DOHH2 (cell line): ENCODE measurements around the gene PHACTR1.

Source experiments
- H3F3A ChIP-seq: fragments of 200-600 bp; sonication (generic), shearing (Covaris generic); 2 replicates; pipeline ENCODE4 v1.6.0; 2016; ENCODE audit warnings: antibody characterized with exemption, mild to moderate bottlenecking; ENCODE audit not compliant: control insufficient read depth, insufficient read depth
- H3K27ac ChIP-seq: fragments of 200-600 bp; sonication (generic); 2 replicates; pipeline ENCODE4 v1.5.1; 2014; ENCODE audit warnings: low read depth, mild to moderate bottlenecking, low read length, moderate library complexity
- H3K27me3 ChIP-seq: fragments of 200-600 bp; sonication (generic); 2 replicates; pipeline ENCODE4 v1.6.1; 2014; ENCODE audit warnings: mild to moderate bottlenecking, low read length, mixed read lengths; ENCODE audit not compliant: control insufficient read depth
- H3K36me3 ChIP-seq: fragments of 200-600 bp; sonication (generic); 2 replicates; pipeline ENCODE4 v1.6.1; 2014; ENCODE audit warnings: mild to moderate bottlenecking, low read length, moderate library complexity, mixed read lengths; ENCODE audit not compliant: control insufficient read depth
- H3K4me1 ChIP-seq: fragments of 200-600 bp; sonication (generic); 2 replicates; pipeline ENCODE4 v1.6.1; 2014; ENCODE audit warnings: mild to moderate bottlenecking, low read length, mixed read lengths; ENCODE audit not compliant: control insufficient read depth
- H3K4me2 ChIP-seq: fragments of 200-600 bp; sonication (generic); 2 replicates; pipeline ENCODE4 v1.6.0; 2014; ENCODE audit warnings: mild to moderate bottlenecking, low read length, moderate library complexity
- H3K4me3 ChIP-seq: fragments of 200-600 bp; sonication (generic); 2 replicates; pipeline ENCODE4 v1.5.1; 2014; ENCODE audit warnings: mild to moderate bottlenecking, low read length, mixed read lengths
- H3K79me2 ChIP-seq: fragments of 200-600 bp; sonication (generic); 2 replicates; pipeline ENCODE4 v1.6.1; 2014; ENCODE audit warnings: mild to moderate bottlenecking, low read length, mixed read lengths; ENCODE audit not compliant: control insufficient read depth
- H3K9me2 ChIP-seq: fragments of 200-600 bp; sonication (generic); replicated peaks from 2 replicates; pipeline ENCODE4 v1.6.1; 2014; ENCODE audit warnings: mild to moderate bottlenecking, low read length, mixed read lengths; ENCODE audit not compliant: control insufficient read depth
- H3K9me3 ChIP-seq: fragments of 200-600 bp; sonication (generic); 2 replicates; pipeline ENCODE4 v1.6.1; 2014; ENCODE audit warnings: antibody characterized with exemption, low read length, mixed read lengths; ENCODE audit not compliant: control insufficient read depth, insufficient read depth
- H4K20me1 ChIP-seq: fragments of 200-600 bp; sonication (generic); 2 replicates; pipeline ENCODE4 v1.6.0; 2014; ENCODE audit warnings: low read depth, mild to moderate bottlenecking, antibody characterized with exemption, low read length, moderate library complexity; ENCODE audit not compliant: control insufficient read depth, insufficient read depth
- EZH2phosphoT487 ChIP-seq: fragments of 200-600 bp; sonication (generic); IDR thresholded peaks from 2 replicates; pipeline ENCODE4 v1.6.1; 2017; ENCODE audit warnings: borderline replicate concordance, mild to moderate bottlenecking, antibody characterized with exemption, low read length, moderate library complexity, mixed read lengths
- TF ChIP-seq, protein P1 (sequence below): fragments of 200-600 bp; sonication (generic); IDR thresholded peaks from one replicate; pipeline ENCODE4 v1.5.1; 2014; ENCODE audit warnings: antibody characterized with exemption, mild to moderate bottlenecking, low read depth, low read length; ENCODE audit not compliant: poor library complexity, severe bottlenecking

Gene PHACTR1

DNA sequence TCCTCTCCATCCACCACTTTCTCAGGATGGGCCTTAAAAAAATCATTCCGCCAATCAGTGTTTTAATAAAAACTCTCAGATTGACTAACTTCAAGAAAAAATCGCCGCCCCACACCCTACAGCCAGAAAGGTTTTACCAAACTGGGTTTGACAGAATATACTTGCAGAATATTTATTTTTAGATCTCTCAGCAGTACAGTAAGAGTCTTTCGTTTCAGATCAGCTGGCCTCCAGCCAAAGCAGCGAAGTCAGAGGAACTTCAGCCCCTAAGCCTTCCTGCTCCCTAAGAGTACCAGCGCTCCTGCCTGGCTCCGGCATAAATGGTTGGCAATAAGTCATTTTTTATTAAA, 587.1 kb downstream of the PHACTR1 start:
- Histone ChIP-seq H3K4me2 (peak overlapping the region; percentile 60; the same call in 1 of the 2 replicates), H3K4me3 (no peak overlapping the region), H3K9me2 (no peaks in the 10 kb centered on the region), H3K27me3 (no peaks in the 10 kb centered on the region), H4K20me1 (no peaks in the 10 kb centered on the region; the same call in 1 of the 2 replicates), H3K27ac (no peak overlapping the region), H3K4me1 (peaks cover 26% of the 10 kb centered on the region), H3K9me3 (no peaks in the 10 kb centered on the region), H3K79me2 (no peaks in the 10 kb centered on the region), H3K36me3 (peaks cover 31% of the 10 kb centered on the region), H3F3A (no peaks in the 10 kb centered on the region)
- TF ChIP-seq, protein P1, sequence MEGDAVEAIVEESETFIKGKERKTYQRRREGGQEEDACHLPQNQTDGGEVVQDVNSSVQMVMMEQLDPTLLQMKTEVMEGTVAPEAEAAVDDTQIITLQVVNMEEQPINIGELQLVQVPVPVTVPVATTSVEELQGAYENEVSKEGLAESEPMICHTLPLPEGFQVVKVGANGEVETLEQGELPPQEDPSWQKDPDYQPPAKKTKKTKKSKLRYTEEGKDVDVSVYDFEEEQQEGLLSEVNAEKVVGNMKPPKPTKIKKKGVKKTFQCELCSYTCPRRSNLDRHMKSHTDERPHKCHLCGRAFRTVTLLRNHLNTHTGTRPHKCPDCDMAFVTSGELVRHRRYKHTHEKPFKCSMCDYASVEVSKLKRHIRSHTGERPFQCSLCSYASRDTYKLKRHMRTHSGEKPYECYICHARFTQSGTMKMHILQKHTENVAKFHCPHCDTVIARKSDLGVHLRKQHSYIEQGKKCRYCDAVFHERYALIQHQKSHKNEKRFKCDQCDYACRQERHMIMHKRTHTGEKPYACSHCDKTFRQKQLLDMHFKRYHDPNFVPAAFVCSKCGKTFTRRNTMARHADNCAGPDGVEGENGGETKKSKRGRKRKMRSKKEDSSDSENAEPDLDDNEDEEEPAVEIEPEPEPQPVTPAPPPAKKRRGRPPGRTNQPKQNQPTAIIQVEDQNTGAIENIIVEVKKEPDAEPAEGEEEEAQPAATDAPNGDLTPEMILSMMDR: no peak
- no peak for TF ChIP-seq EZH2phosphoT487

DNA sequence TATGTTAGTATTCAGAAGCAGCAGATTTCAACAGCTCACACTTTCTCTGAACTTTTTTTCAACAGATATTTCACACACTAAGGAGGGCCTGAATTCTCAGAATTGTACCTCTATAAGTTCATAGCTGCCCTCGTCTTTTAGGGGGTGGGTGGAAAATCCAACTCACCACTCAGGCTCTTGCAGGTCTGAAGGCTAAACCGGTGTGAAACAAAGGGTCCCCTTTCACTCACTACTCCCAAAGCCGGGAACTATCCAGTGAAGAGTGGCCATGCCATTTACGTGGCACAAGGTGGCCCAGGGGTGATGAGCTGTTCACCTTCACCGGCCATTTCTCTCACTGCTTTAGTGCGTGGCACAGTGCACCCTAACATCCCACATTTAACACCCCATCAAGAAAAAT, 587.5 kb downstream of the PHACTR1 start:
- peaks cover 31% of the 10 kb centered on the region for H3K36me3 ChIP-seq
- peak overlapping the region; percentile 60 for H3K4me2 ChIP-seq
- H3K79me2 ChIP-seq: no peaks in the 10 kb centered on the region
- H4K20me1 ChIP-seq: no peaks in the 10 kb centered on the region; the same call in 1 of the 2 replicates
- no peak for TF ChIP-seq EZH2phosphoT487
- TF ChIP-seq, protein P1: no peak
- peaks cover 26% of the 10 kb centered on the region for H3K4me1 ChIP-seq
- no peak overlapping the region for H3K27ac ChIP-seq
- no peaks in the 10 kb centered on the region for H3K9me3 ChIP-seq
- H3K9me2 ChIP-seq: no peaks in the 10 kb centered on the region
- no peaks in the 10 kb centered on the region for H3F3A ChIP-seq
- H3K27me3 ChIP-seq: no peaks in the 10 kb centered on the region
- H3K4me3 ChIP-seq: peak overlapping the region; percentile 12

DNA sequence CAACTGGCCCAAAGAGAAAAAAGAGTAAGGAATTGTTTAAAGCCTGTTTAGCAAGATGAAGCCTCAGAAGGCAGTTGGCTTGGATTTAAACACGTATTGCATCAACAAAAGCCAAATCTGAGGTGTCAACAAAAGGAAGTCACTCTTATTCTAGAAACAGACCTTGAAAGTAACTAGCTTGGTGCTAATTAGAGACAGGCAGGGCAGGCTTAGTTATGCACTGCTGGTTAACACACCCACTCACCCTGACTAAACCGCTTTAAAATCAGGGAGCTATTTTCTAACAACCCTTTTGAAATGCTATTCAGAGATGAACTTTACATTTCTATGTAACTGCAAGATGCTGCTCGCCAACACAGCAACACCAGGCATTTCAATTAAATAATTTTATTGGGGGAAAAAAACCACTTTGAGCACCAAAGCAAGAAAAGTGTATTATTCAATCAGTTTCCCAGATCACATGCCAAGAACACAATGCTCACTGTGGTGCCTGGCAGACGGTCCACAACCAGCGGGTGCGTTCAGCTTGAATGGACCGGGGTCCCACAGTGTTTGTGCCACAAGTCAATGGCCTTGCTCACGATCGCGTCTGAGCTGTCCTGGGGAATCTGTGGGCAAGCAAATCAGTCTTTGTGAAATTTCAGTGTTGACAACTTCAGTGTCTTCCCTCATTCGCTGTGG, 588.2 kb downstream of the PHACTR1 start:
- peaks cover 26% of the 10 kb centered on the region for H3K4me1 ChIP-seq
- H3K4me3 ChIP-seq: peak overlapping the region; percentile 12
- no peaks in the 10 kb centered on the region; the same call in 1 of the 2 replicates for H4K20me1 ChIP-seq
- peak overlapping the region; percentile 60 for H3K4me2 ChIP-seq
- no peak overlapping the region for H3K27ac ChIP-seq
- H3K36me3 ChIP-seq: peaks cover 31% of the 10 kb centered on the region
- H3K79me2 ChIP-seq: no peaks in the 10 kb centered on the region
- H3K27me3 ChIP-seq: no peaks in the 10 kb centered on the region
- no peak for TF ChIP-seq EZH2phosphoT487
- TF ChIP-seq, protein P1: no peak
- H3K9me2 ChIP-seq: no peaks in the 10 kb centered on the region
- no peaks in the 10 kb centered on the region for H3K9me3 ChIP-seq
- no peaks in the 10 kb centered on the region for H3F3A ChIP-seq
